Activated T-helper 2 cell treated with anti-CD3 and anti-CD28 coated beads, Interferon-gamma antibody, Interleukin-2, Interleukin-4, amounts not matched to agents 10 μg/mL and 5 μg/mL and 100 μg/mL, durations not matched to agents 14 hours and 24 hours and 36 hours (primary cell): Measurements from ENCODE around the gene PRR4. TPM values are rescaled to one million over a fixed set of nuclear protein-coding genes. Genes with fewer than 3 reads are reported as not detected.

ENCODE experiments used
- DNase-seq: peaks from one replicate; pipeline ENCODE4 v3.0.0; 2021; ENCODE audit warnings: low spot score
- H3K27ac Mint-ChIP-seq: one replicate; pipeline ENCODE4 v1.8.0; 2021; ENCODE audit warnings: mixed read lengths
- H3K27me3 Mint-ChIP-seq: one replicate; pipeline ENCODE4 v1.8.0; 2021; ENCODE audit warnings: low read depth, mixed read lengths
- H3K36me3 Mint-ChIP-seq: one replicate; pipeline ENCODE4 v1.8.0; 2021; ENCODE audit warnings: low read depth, mixed read lengths
- H3K4me1 Mint-ChIP-seq: one replicate; pipeline ENCODE4 v1.8.0; 2021; ENCODE audit warnings: low read depth, mixed read lengths
- H3K4me3 Mint-ChIP-seq: one replicate; pipeline ENCODE4 v1.8.0; 2021; ENCODE audit warnings: low read depth, mild to moderate bottlenecking, moderate library complexity, mixed read lengths
- H3K9me3 Mint-ChIP-seq: one replicate; pipeline ENCODE4 v1.8.0; 2021; ENCODE audit warnings: mixed read lengths
- intact Hi-C: fragments of 100-400 bp; cut with micrococcal nuclease; formaldehyde crosslinking; loops from one replicate; pipeline ENCODE4 v1.15.1; 2023
- total RNA-seq: library from RNA; stranded (reverse); gene quantifications from 2 replicates; pipeline ENCODE4 v1.2.3, GENCODE V29; 2022

Gene PRR4
- total RNA-seq, 1 donor from 2014 or later, result 1.7 TPM

DNA sequence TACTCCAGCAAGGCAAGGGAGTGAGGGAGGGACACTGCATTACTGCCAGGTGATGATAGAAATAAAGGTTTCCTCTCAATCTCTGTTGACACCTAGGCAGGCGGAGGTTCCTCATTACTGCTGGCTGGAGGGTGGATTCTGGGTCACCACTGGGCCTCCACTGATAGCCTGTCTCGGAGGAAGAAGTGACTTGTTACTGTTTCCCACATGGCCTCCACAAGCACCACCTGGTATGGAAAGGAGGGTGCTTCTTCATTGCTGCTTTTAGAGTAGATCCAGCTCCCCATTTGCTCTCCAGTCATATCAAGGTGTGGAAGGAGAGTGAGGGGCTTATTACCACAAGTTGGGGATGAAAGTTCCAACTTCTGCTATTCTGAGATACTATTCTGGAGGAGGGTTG is 6.4 kb downstream of the PRR4 start:
- Mint-ChIP-seq H3K36me3 (peaks cover 4% of the 10 kb centered on the region), H3K9me3 (no peaks in the 10 kb centered on the region), H3K4me3 (no peak overlapping the region), H3K4me1 (no peaks in the 10 kb centered on the region), H3K27me3 (no peaks in the 10 kb centered on the region), H3K27ac (no peak overlapping the region)
- intact Hi-C loops, result no loop called here
- no peak for DNase-seq

DNA sequence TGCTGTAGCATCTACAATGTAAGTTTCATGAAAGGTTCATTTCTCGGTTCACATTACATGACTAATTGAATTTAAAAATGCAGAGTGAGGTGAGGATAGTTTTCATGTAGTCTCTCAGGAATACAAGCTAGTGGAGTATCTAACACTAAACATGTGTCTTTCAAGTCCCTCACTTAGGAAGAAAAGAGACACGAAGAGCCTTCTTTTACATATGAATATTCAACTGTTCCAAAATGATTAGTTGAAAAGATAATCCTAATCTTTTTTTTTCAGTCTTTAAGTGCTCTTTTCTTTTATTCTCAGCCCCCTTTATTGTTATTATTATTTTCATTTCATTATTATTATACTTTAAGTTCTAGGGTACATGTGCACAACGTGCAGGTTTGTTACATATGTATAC is 10.8 kb downstream of the PRR4 start:
- no peaks in the 10 kb centered on the region for H3K9me3 Mint-ChIP-seq

GRCh38 chr12:10829994-10830393 is 19.3 kb downstream of the PRR4 start:
- Mint-ChIP-seq H3K4me3 (no peak overlapping the region), H3K36me3 (no peaks in the 10 kb centered on the region), H3K27ac (no peak overlapping the region), H3K27me3 (peaks cover 3% of the 10 kb centered on the region), H3K9me3 (no peaks in the 10 kb centered on the region), H3K4me1 (no peaks in the 10 kb centered on the region)
- no peak for DNase-seq
- intact Hi-C loops, result no loop called here

More for the DNA sequence above, 10.8 kb downstream of the PRR4 start:
- H3K4me3 Mint-ChIP-seq, result no peak overlapping the region
- H3K4me1 Mint-ChIP-seq, result no peaks in the 10 kb centered on the region
- no peak for DNase-seq
- no peaks in the 10 kb centered on the region for H3K36me3 Mint-ChIP-seq
- H3K27me3 Mint-ChIP-seq, result no peaks in the 10 kb centered on the region
- intact Hi-C loops, result no loop called here
- no peak overlapping the region for H3K27ac Mint-ChIP-seq

GRCh38 chr12:10826258-10826657 is 23.0 kb downstream of the PRR4 start, which contains the start of gene TAS2R10:
Gene TAS2R10, minus strand, starts transcription at chr12:10826358. Its CDS starts 89 bp downstream, at chr12:10826269.
- DNase-seq, result no peak
- H3K36me3 Mint-ChIP-seq, result no peaks in the 10 kb centered on the region
- no peaks in the 10 kb centered on the region for H3K9me3 Mint-ChIP-seq
- no peaks in the 10 kb centered on the region for H3K4me1 Mint-ChIP-seq
- H3K27ac Mint-ChIP-seq, result no peak within 1 kb of the TSS
- H3K4me3 Mint-ChIP-seq, result no peak within 1 kb of the TSS
- peaks cover 3% of the 10 kb centered on the region for H3K27me3 Mint-ChIP-seq
- intact Hi-C loops, result no loop called here

DNA sequence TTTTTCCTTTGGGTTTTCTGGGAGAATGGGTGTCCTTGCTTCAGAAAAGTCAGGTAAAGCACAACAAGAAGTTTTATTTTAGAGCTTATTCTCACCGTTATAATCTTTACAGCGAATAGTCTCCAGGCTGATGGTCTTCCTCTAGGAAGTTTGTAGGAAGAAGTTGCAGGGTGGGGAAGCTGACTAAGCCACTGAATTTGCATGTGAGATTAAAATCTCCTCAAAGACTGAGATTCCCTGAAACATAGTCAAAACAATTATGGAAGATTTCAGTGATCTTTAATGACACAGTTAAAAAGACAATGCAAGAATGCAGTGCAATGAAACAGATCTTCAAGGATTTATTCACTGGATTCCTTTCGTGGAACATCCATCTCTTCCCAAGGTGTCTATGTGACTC is 24.3 kb downstream of the PRR4 start:
- Mint-ChIP-seq H3K4me3 (no peak overlapping the region), H3K27me3 (peaks cover 3% of the 10 kb centered on the region), H3K4me1 (no peaks in the 10 kb centered on the region), H3K9me3 (no peaks in the 10 kb centered on the region), H3K36me3 (no peaks in the 10 kb centered on the region), H3K27ac (no peak overlapping the region)
- intact Hi-C loops, result no loop called here
- no peak for DNase-seq

- no peaks in the 10 kb centered on the region for H3K4me1 Mint-ChIP-seq
- no peaks in the 10 kb centered on the region for H3K36me3 Mint-ChIP-seq
- peaks cover 19% of the 10 kb centered on the region for H3K27me3 Mint-ChIP-seq
- intact Hi-C loops, result no loop called here
- no peak overlapping the region for H3K27ac Mint-ChIP-seq
- DNase-seq, result no peak
- no peak overlapping the region for H3K4me3 Mint-ChIP-seq
- H3K9me3 Mint-ChIP-seq, result no peaks in the 10 kb centered on the region
Observed at GRCh38 chr12:10811883-10812536, 37.3 kb downstream of the PRR4 start.

DNA sequence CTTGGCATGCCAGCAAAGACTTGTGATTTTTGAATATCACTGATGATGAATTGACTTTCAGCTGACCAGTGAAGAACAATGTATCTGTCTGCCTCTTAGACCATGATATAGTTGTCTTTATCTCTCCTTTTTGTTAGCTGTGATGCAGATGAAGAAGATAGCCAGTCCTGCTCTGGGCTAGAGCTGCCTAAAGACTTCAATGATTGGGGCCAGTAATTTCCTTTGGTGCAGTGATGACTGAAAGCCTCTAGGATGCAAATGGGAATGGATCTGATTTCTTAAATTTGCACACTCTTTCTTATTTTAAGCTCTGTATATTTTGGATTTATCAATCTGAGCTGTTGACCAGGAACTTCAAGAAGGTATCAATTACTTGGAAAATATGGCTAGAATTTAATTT is 39.2 kb downstream of the PRR4 start, which contains the start of gene TAS2R9:
Gene TAS2R9 (minus strand): TSS at position 101 of the 400 bp plus-strand sequence. CDS start 93 bp downstream, at position 8.
- no peak for DNase-seq
- Mint-ChIP-seq H3K4me1 (no peaks in the 10 kb centered on the region), H3K9me3 (no peaks in the 10 kb centered on the region), H3K27ac (no peak within 1 kb of the TSS), H3K27me3 (peaks cover 19% of the 10 kb centered on the region), H3K36me3 (no peaks in the 10 kb centered on the region), H3K4me3 (no peak within 1 kb of the TSS)
- intact Hi-C loops, result no loop called here

- DNase-seq, result no peak
- H3K27ac Mint-ChIP-seq, result no peak within 1 kb of the TSS
- H3K9me3 Mint-ChIP-seq, result no peaks in the 10 kb centered on the region
- H3K36me3 Mint-ChIP-seq, result no peaks in the 10 kb centered on the region
- H3K4me3 Mint-ChIP-seq, result no peak within 1 kb of the TSS
- intact Hi-C loops, result no loop called here
- H3K27me3 Mint-ChIP-seq, result peaks cover 16% of the 10 kb centered on the region
- no peaks in the 10 kb centered on the region for H3K4me1 Mint-ChIP-seq
Observed at GRCh38 chr12:10807186-10807585, 42.1 kb downstream of the PRR4 start, which contains the start of gene TAS2R8. Gene TAS2R8, minus strand, starts transcription at chr12:10807286. Its CDS starts 306 bp downstream, at chr12:10806980.

DNA sequence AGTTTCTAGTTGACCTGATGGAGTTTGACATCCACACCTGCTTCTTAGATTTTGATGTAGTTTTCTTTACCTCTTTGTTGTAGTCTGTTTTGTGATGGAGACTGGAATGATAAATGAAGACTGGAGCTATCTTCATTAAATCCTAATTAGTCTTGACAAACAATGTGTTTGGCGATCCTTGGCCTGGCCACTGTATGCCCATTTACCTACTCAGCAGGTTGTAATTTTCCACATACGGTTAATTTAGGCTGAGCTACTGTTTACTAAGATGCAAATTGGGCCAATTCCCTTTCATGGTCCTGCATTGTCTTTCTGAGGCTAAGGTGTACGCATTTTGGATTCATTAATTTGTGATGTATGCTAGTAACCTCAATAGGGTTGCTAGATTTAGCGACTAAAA is 46.7 kb downstream of the PRR4 start, which contains the start of gene TAS2R7:
Gene TAS2R7 (minus strand): TSS at position 41 of the 400 bp plus-strand sequence. CDS start 57 bp downstream, outside the sequence.
- DNase-seq, result no peak
- Mint-ChIP-seq H3K9me3 (no peaks in the 10 kb centered on the region), H3K4me3 (no peak within 1 kb of the TSS), H3K4me1 (no peaks in the 10 kb centered on the region), H3K27me3 (peaks cover 19% of the 10 kb centered on the region), H3K36me3 (no peaks in the 10 kb centered on the region), H3K27ac (no peak within 1 kb of the TSS)
- intact Hi-C loops, result no loop called here

- Mint-ChIP-seq H3K9me3 (no peaks in the 10 kb centered on the region), H3K27ac (no peak overlapping the region), H3K4me3 (no peak overlapping the region), H3K4me1 (no peaks in the 10 kb centered on the region), H3K27me3 (peaks cover 23% of the 10 kb centered on the region), H3K36me3 (no peaks in the 10 kb centered on the region)
- intact Hi-C loops, result no loop called here
- DNase-seq, result no peak
Observed at GRCh38 chr12:10801741-10802140, 47.5 kb downstream of the PRR4 start.

Other genes with a start within 250 kb of the PRR4 start
- 69.4 and 70.2 TPM in 2 replicates for gene MAGOHB, start 235.9 kb downstream of the PRR4 start, total RNA-seq
- gene STYK1, start 175.4 kb downstream of the PRR4 start, total RNA-seq, result not detected in 2 replicates
- 146 and 150 TPM in 2 replicates for gene YBX3, start 126.2 kb downstream of the PRR4 start, total RNA-seq
- gene TAS2R7, start 46.8 kb downstream of the PRR4 start, total RNA-seq, result not detected in 2 replicates
- not detected in 2 replicates for gene TAS2R8, start 42.2 kb downstream of the PRR4 start, total RNA-seq
- gene TAS2R9, start 39.3 kb downstream of the PRR4 start, total RNA-seq, result not detected in 2 replicates
- not detected in 2 replicates for gene TAS2R10, start 23.1 kb downstream of the PRR4 start, total RNA-seq
- 17.2 and 22.3 TPM in 2 replicates for gene PRH1, start 34.8 kb upstream of the PRR4 start, total RNA-seq
- gene TAS2R13, start 60.1 kb upstream of the PRR4 start, total RNA-seq, result 0.74 and 0.84 TPM in 2 replicates
- gene PRH2, start 79.8 kb upstream of the PRR4 start, total RNA-seq, result not detected in 2 replicates
- gene TAS2R14, start 89.8 kb upstream of the PRR4 start, total RNA-seq, result 2.6 and 2.8 TPM in 2 replicates
- gene TAS2R50, start 137.4 kb upstream of the PRR4 start, total RNA-seq, result 1.0 and 1.1 TPM in 2 replicates
- gene TAS2R20, start 148.8 kb upstream of the PRR4 start, total RNA-seq, result 1.5 and 2.5 TPM in 2 replicates
- gene TAS2R19, start 173.1 kb upstream of the PRR4 start, total RNA-seq, result 3.1 and 3.6 TPM in 2 replicates
- 3.9 and 4.6 TPM in 2 replicates for gene TAS2R31, start 181.9 kb upstream of the PRR4 start, total RNA-seq
- gene TAS2R46, start 212.8 kb upstream of the PRR4 start, total RNA-seq, result 1.3 and 2.0 TPM in 2 replicates
- gene TAS2R43, start 242.8 kb upstream of the PRR4 start, total RNA-seq, result 1.1 and 1.8 TPM in 2 replicates